Measurements from ENCODE around the gene HDGF. TPM values are rescaled to one million over a fixed set of nuclear protein-coding genes. Genes with fewer than 3 reads are reported as not detected.

The HDGF gene
- total RNA-seq, 2 donors from 2014 or later = 493 to 495 TPM

DNA sequence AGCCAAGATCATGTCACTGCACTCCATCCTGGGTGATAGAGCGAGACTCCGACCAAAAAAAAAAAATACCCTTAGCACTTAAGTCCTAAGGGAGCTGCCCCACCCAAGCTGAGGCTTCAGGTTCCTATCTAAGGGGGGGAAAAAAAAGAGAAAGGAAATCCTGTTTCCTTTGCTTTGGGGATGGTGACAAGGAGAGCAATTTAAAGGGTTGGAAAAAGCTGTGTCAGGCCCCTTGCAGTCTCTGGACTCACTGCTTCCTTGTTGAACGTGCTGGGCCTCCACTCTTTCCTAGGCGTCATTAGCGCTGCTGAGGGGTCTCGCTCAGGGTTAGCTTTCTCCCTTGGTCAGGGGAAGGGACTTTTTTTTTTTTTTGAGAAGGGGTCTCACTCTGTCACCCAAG, 34.0 kb upstream of the HDGF start:
- H3K4me3 Mint-ChIP-seq = no peak overlapping the region
- no peaks in the 10 kb centered on the region for H3K27me3 Mint-ChIP-seq (ENCODE audit: insufficient read depth)

DNA sequence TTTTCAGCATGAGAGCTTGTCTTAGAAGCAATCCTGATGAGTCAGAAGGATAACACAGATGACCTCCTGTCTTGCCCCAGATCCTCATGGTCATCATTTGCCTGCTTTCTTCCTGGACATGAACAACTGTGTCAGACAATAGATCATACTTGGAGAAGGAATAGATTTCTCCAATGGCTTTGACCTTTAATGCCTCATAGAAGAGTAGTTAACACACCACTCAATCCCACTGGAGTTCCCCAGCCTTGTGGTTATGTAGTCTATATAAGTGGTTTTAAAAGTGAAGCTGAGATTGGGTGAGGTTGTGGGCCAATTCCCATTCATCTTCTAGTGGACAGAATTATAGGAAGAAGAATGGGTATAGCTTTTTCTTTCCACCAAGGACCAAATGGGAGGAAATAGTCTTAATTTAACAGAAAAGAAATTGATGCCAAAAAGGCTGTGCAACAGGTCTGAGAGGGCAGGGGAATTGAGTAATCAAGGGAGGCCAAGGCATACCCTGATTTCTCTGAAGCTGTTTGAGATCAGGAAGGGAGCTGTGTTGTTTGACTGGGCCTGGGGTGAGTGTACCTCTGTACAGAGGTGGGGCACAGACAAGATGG, 30.2 kb upstream of the HDGF start:
- H3K4me1 ChIP-seq (ENCODE audit: control insufficient read depth, insufficient read depth, low read length) = no peaks in the 10 kb centered on the region
- DNase-seq = no peak
- no peak overlapping the region for H3K4me3 ChIP-seq (ENCODE audit: low read length)
- Mint-ChIP-seq H3K27me3 (ENCODE audit: insufficient read depth) (no peaks in the 10 kb centered on the region), H3K4me3 (no peak overlapping the region), H3K27ac (peak overlapping the region; percentile 1), H3K36me3 (ENCODE audit: low read depth) (peaks cover 49% of the 10 kb centered on the region), H3K4me1 (peaks cover 11% of the 10 kb centered on the region), H3K9me3 (no peaks in the 10 kb centered on the region)
- H3K27me3 ChIP-seq (ENCODE audit: control insufficient read depth, insufficient read depth, low read length, poor library complexity, severe bottlenecking) = no peaks in the 10 kb centered on the region
- peaks cover 59% of the 10 kb centered on the region for H3K36me3 ChIP-seq (ENCODE audit: control insufficient read depth, insufficient read depth, low read length)
- H3K9me3 ChIP-seq (ENCODE audit: control insufficient read depth, low read length) = no peaks in the 10 kb centered on the region
- TF ChIP-seq, protein P1, sequence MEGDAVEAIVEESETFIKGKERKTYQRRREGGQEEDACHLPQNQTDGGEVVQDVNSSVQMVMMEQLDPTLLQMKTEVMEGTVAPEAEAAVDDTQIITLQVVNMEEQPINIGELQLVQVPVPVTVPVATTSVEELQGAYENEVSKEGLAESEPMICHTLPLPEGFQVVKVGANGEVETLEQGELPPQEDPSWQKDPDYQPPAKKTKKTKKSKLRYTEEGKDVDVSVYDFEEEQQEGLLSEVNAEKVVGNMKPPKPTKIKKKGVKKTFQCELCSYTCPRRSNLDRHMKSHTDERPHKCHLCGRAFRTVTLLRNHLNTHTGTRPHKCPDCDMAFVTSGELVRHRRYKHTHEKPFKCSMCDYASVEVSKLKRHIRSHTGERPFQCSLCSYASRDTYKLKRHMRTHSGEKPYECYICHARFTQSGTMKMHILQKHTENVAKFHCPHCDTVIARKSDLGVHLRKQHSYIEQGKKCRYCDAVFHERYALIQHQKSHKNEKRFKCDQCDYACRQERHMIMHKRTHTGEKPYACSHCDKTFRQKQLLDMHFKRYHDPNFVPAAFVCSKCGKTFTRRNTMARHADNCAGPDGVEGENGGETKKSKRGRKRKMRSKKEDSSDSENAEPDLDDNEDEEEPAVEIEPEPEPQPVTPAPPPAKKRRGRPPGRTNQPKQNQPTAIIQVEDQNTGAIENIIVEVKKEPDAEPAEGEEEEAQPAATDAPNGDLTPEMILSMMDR (conservative IDR thresholded peaks at IDR 0.05) = no peak
- H3K27ac ChIP-seq (ENCODE audit: low read depth, low read length) = no peak overlapping the region
- H3K9ac ChIP-seq (ENCODE audit: extremely low read depth, low read length, poor library complexity, severe bottlenecking) = no peak overlapping the region

More for the DNA sequence above, 34.0 kb upstream of the HDGF start:
- H3K4me1 ChIP-seq (ENCODE audit: control insufficient read depth, insufficient read depth, low read length) = no peaks in the 10 kb centered on the region
- H3K9ac ChIP-seq (ENCODE audit: extremely low read depth, low read length, poor library complexity, severe bottlenecking) = no peak overlapping the region
- H3K9me3 ChIP-seq (ENCODE audit: control insufficient read depth, low read length) = no peaks in the 10 kb centered on the region
- WGBS, 2 experiments (ENCODE audit: insufficient coverage in 1 of 2, insufficient read length in 1 of 2) = 96 to 100% methylated on average over 1 to 6 of the region's 6 CpGs
- Mint-ChIP-seq H3K27ac (no peak overlapping the region), H3K9me3 (no peaks in the 10 kb centered on the region), H3K36me3 (ENCODE audit: low read depth) (peaks cover 70% of the 10 kb centered on the region), H3K4me1 (peaks cover 9% of the 10 kb centered on the region)
- H3K36me3 ChIP-seq (ENCODE audit: control insufficient read depth, insufficient read depth, low read length) = peaks cover 75% of the 10 kb centered on the region
- DNase-seq = no peak
- no peak overlapping the region for H3K27ac ChIP-seq (ENCODE audit: low read depth, low read length)
- TF ChIP-seq, protein P1 (conservative IDR thresholded peaks at IDR 0.05) = no peak
- no peaks in the 10 kb centered on the region for H3K27me3 ChIP-seq (ENCODE audit: control insufficient read depth, insufficient read depth, low read length, poor library complexity, severe bottlenecking)
- H3K4me3 ChIP-seq (ENCODE audit: low read length) = no peak overlapping the region

DNA sequence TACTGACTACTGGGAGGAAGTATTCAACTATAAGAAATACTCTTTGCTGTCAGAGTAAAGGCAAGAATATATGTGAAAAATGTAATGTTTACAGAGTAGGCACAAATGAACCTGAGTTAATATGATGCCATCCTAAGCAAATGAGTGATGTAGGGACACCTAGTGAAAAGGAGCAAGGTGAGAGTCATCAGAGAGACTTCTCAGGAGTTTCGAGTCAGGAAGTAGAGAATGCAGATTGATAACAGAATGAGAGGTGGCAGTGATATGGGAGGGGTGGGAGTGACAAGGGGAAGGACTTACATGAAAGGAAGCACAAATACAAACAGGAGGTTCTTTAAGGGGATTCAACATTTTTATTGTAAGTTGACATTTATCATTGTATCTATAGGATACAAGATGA, 26.1 kb upstream of the HDGF start:
- 63 to 75% methylated on average over 1 of the region's 1 CpG for WGBS, 2 experiments (ENCODE audit: insufficient coverage in 1 of 2, insufficient read length in 1 of 2)
- TF ChIP-seq, protein P1 (conservative IDR thresholded peaks at IDR 0.05) = no peak
- Mint-ChIP-seq H3K4me3 (no peak overlapping the region), H3K4me1 (peaks cover 21% of the 10 kb centered on the region), H3K9me3 (no peaks in the 10 kb centered on the region), H3K36me3 (ENCODE audit: low read depth) (peaks cover 30% of the 10 kb centered on the region), H3K27me3 (ENCODE audit: insufficient read depth) (no peaks in the 10 kb centered on the region), H3K27ac (no peak overlapping the region)
- H3K36me3 ChIP-seq (ENCODE audit: control insufficient read depth, insufficient read depth, low read length) = peaks cover 37% of the 10 kb centered on the region
- no peaks in the 10 kb centered on the region for H3K9me3 ChIP-seq (ENCODE audit: control insufficient read depth, low read length)
- no peaks in the 10 kb centered on the region for H3K27me3 ChIP-seq (ENCODE audit: control insufficient read depth, insufficient read depth, low read length, poor library complexity, severe bottlenecking)
- no peak overlapping the region for H3K9ac ChIP-seq (ENCODE audit: extremely low read depth, low read length, poor library complexity, severe bottlenecking)
- H3K4me1 ChIP-seq (ENCODE audit: control insufficient read depth, insufficient read depth, low read length) = peaks cover 4% of the 10 kb centered on the region
- DNase-seq = no peak
- H3K4me3 ChIP-seq (ENCODE audit: low read length) = no peak overlapping the region
- no peak overlapping the region for H3K27ac ChIP-seq (ENCODE audit: low read depth, low read length)
